H1 (cell line): ENCODE measurements around the gene ABCG1. TPM values are rescaled to one million over a fixed set of nuclear protein-coding genes. Genes with fewer than 3 reads are reported as not detected.

Experiments
- ASH2L ChIP-seq: fragments of 200-600, 300-600 bp; sonication (generic); IDR thresholded peaks from one replicate; pipeline ENCODE4 v1.7.1; 2017; ENCODE audit warnings: low read length
- BCL11A ChIP-seq, 2 experiments: IDR thresholded peaks; one replicate each; pipeline ENCODE4 v1.6.1; 2011; ENCODE audit warnings: low read depth in 2 of 2, low read length in 2 of 2, mild to moderate bottlenecking in 2 of 2
- CHD1 ChIP-seq: IDR thresholded peaks from 2 replicates; pipeline ENCODE4 v1.6.1; 2012; ENCODE audit warnings: low read depth, low read length, improper control_type of control experiment
- CTCF ChIP-seq, 3 experiments: IDR thresholded peaks; 1 replicate in 2 of 3; 2 replicates in 1 of 3; pipeline versions ENCODE4 v1.5.1 to v1.6.1; 2011; ENCODE audit warnings: low read length in 3 of 3, mild to moderate bottlenecking in 3 of 3, inconsistent platforms in 2 of 3, low read depth in 1 of 3, moderate library complexity in 1 of 3; ENCODE audit not compliant: insufficient read depth in 1 of 3; ENCODE audit errors: control extremely low read depth in 1 of 3
- POLR2AphosphoS5 ChIP-seq: IDR thresholded peaks from 2 replicates; pipeline ENCODE4 v1.6.1; 2011; ENCODE audit warnings: low read depth, low read length
- RBBP5 ChIP-seq: IDR thresholded peaks from 2 replicates; pipeline ENCODE4 v1.7.1; 2012; ENCODE audit warnings: low read depth, mild to moderate bottlenecking, inconsistent platforms, low read length, moderate library complexity, borderline replicate concordance
- RFX5 ChIP-seq: IDR thresholded peaks from 2 replicates; pipeline ENCODE4 v1.6.1; 2011; ENCODE audit warnings: low read depth, low read length, improper control_type of control experiment, borderline replicate concordance
- SIX5 ChIP-seq: IDR thresholded peaks from 2 replicates; pipeline ENCODE4 v1.6.1; 2011; ENCODE audit warnings: mild to moderate bottlenecking, low read depth, low read length
- SP1 ChIP-seq: IDR thresholded peaks from 2 replicates; pipeline ENCODE4 v1.6.1; 2011; ENCODE audit warnings: low read depth, low read length
- SRF ChIP-seq: IDR thresholded peaks from 2 replicates; pipeline ENCODE4 v1.6.1; 2011; ENCODE audit warnings: mild to moderate bottlenecking, low read depth, low read length, moderate library complexity
- USF2 ChIP-seq: IDR thresholded peaks from 2 replicates; pipeline ENCODE4 v1.6.1; 2011; ENCODE audit warnings: low read length, improper control_type of control experiment
- polyA plus RNA-seq, 7 experiments: library from polyadenylated mRNA; depleted of rRNA in 3 of 7; stranded (reverse) in 5 of 7; unstranded in 2 of 7; fragments of >200 nt in 5 of 7; fragments of 200-250 nt in 2 of 7; gene quantifications; 1 replicate in 5 of 7; 2 replicates in 1 of 7; 4 replicates in 1 of 7; pipeline versions ENCODE4 v1.2.1 to v1.2.3, GENCODE V29; 2011 to 2013; ENCODE audit warnings: missing spikeins in 2 of 7, mixed read lengths in 2 of 7
- total RNA-seq: library from RNA; stranded (reverse); fragmentation: NEBNext Ultra II Directional; extraction: Animal tissue kit (Norgen Biotek cat#: 25700); gene quantifications from 2 replicates; pipeline ENCODE4 v1.2.1, GENCODE V29; 2021

ABCG1 gene
- total and polyA plus RNA-seq, 2 of the 8 experiments (the other 6 are each of a cell fraction or from before 2014, with no cell fraction given), result 2.1 to 4.0 TPM

- no peak for TF ChIP-seq CTCF (IDR thresholded peaks at IDR 0.05; ENCODE audit: control extremely low read depth in 1 of 3, insufficient read depth in 1 of 3, low read depth in 1 of 3, low read length in 3 of 3)
- no peak for TF ChIP-seq POLR2AphosphoS5
- TF ChIP-seq SP1, result no peak
- no peak for TF ChIP-seq BCL11A (IDR thresholded peaks at IDR 0.05; ENCODE audit: low read depth in 2 of 2, low read length in 2 of 2)
- TF ChIP-seq ASH2L, result peak; percentile 72
- TF ChIP-seq RBBP5, result 0 out of 2 replicates have a peak, but pooled peaks have one; percentile 27
- TF ChIP-seq RFX5, result no peak
- TF ChIP-seq SRF, result no peak
- no peak for TF ChIP-seq CHD1
- TF ChIP-seq SIX5, result no peak
- TF ChIP-seq USF2, result no peak
- TF ChIP-seq, all 59 proteins: peak for 5
Observed at GRCh38 chr21:42219606-42220137, 732 bp downstream of the ABCG1 start (continued).
